ENCODE results near the gene TRPV6.
A peak's percentile ranks its signal among the peaks of the same experiment; 100 is the strongest.

TRPV6 gene

GRCh38 chr7:142882338-142882678 is 3.2 kb downstream of the TRPV6 start:
- no peak for DNase-seq

GRCh38 chr7:142881586-142882337 is 3.8 kb downstream of the TRPV6 start:
- DNase-seq, result no peak

- peak; percentile 56 for DNase-seq
Observed at GRCh38 chr7:142880876-142881505, 4.6 kb downstream of the TRPV6 start.

- DNase-seq, result no peak
Observed at GRCh38 chr7:142879060-142879459, 6.5 kb downstream of the TRPV6 start.

- DNase-seq, result no peak
Observed at GRCh38 chr7:142878315-142878714, 7.2 kb downstream of the TRPV6 start.

GRCh38 chr7:142876991-142877910 is 8.3 kb downstream of the TRPV6 start:
- DNase-seq, result no peak

- DNase-seq, result no peak
Observed at GRCh38 chr7:142876236-142876960, 9.1 kb downstream of the TRPV6 start.

GRCh38 chr7:142875456-142875855 is 10.1 kb downstream of the TRPV6 start:
- DNase-seq, result no peak

GRCh38 chr7:142874837-142875236 is 10.7 kb downstream of the TRPV6 start:
- DNase-seq, result no peak

GRCh38 chr7:142874409-142874808 is 11.1 kb downstream of the TRPV6 start:
- DNase-seq, result no peak

GRCh38 chr7:142873871-142874270 is 11.7 kb downstream of the TRPV6 start:
- no peak for DNase-seq

- no peak for DNase-seq
Observed at GRCh38 chr7:142873281-142873784, 12.2 kb downstream of the TRPV6 start.

- DNase-seq, result no peak
Observed at GRCh38 chr7:142872106-142872675, 13.4 kb downstream of the TRPV6 start.

- no peak for DNase-seq
Observed at GRCh38 chr7:142871260-142872105, 14.1 kb downstream of the TRPV6 start.

- DNase-seq, result no peak
Observed at GRCh38 chr7:142870566-142871259, 14.8 kb downstream of the TRPV6 start.

- DNase-seq, result no peak
Observed at GRCh38 chr7:142870147-142870559, 15.4 kb downstream of the TRPV6 start.

GRCh38 chr7:142869434-142869833 is 16.1 kb downstream of the TRPV6 start:
- DNase-seq, result no peak

- DNase-seq, result no peak
Observed at GRCh38 chr7:142868986-142869415, 16.5 kb downstream of the TRPV6 start.

- no peak for DNase-seq
Observed at GRCh38 chr7:142868188-142868985, 17.2 kb downstream of the TRPV6 start.
